Astrocyte of the hippocampus (primary cell): ENCODE data around the gene NDFIP1.

Experiments used
- DNase-seq: peaks from one replicate; pipeline ENCODE4 v3.0.0; 2011; ENCODE audit warnings: low read depth, low spot score

The NDFIP1 gene

GRCh38 chr5:142091922-142092321, 16.7 kb upstream of the NDFIP1 start:
- no peak for DNase-seq

- no peak for DNase-seq
These were observed 13.5 kb upstream of the NDFIP1 start for GRCh38 chr5:142095035-142095434.

- no peak for DNase-seq
These were observed 12.8 kb upstream of the NDFIP1 start for GRCh38 chr5:142095651-142096330.

- DNase-seq: no peak
These were observed 12.2 kb upstream of the NDFIP1 start for GRCh38 chr5:142096382-142096781.

GRCh38 chr5:142097681-142098080, 10.9 kb upstream of the NDFIP1 start:
- no peak for DNase-seq

- DNase-seq: no peak
These were observed 10.3 kb upstream of the NDFIP1 start for GRCh38 chr5:142098275-142098674.

- no peak for DNase-seq
These were observed 9.6 kb upstream of the NDFIP1 start for GRCh38 chr5:142098931-142099330.

GRCh38 chr5:142100307-142100706, 8.3 kb upstream of the NDFIP1 start:
- DNase-seq: no peak

GRCh38 chr5:142102980-142103740, 5.4 kb upstream of the NDFIP1 start:
- no peak for DNase-seq

- no peak for DNase-seq
These were observed 4.1 kb upstream of the NDFIP1 start for GRCh38 chr5:142104491-142104890.

GRCh38 chr5:142106061-142106460, 2.5 kb upstream of the NDFIP1 start:
- no peak for DNase-seq

- DNase-seq: no peak
These were observed 1.4 kb upstream of the NDFIP1 start for GRCh38 chr5:142107036-142107735.

GRCh38 chr5:142107736-142108431, 695 bp upstream of the NDFIP1 start:
- no peak for DNase-seq

- peak; percentile 14 for DNase-seq
These were observed 909 bp downstream of the NDFIP1 start for GRCh38 chr5:142109331-142110045.

GRCh38 chr5:142110046-142110531, 1.5 kb downstream of the NDFIP1 start:
- peak; percentile 35 for DNase-seq

GRCh38 chr5:142110988-142111687, 2.6 kb downstream of the NDFIP1 start:
- DNase-seq: no peak

GRCh38 chr5:142114687-142115086, 6.1 kb downstream of the NDFIP1 start:
- no peak for DNase-seq

GRCh38 chr5:142115937-142116614, 7.5 kb downstream of the NDFIP1 start:
- DNase-seq: no peak

GRCh38 chr5:142117579-142118151, 9.1 kb downstream of the NDFIP1 start:
- DNase-seq: no peak
